ENCODE measurements around the gene SPG11.

DNA sequence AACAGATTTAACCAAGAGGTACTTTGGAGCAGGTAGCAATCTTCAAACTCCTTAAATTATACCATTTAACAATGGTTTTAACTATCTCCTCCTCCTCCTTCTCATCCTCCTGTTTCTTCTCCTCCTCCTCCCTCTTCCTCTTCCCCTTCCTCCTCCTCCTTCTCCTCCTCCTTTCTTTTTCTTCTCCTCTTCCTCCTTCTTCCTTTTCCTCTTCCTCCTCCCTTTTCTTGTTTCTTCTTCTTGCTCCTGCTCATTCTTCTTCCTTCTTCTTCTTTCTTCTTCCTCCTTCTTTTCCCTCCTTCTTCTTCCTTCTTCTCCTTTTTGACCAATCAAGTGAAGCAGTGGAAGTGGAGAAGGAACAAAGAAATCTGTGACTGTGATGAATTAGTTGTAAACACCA is 33.6 kb upstream of the SPG11 start:
- TF ChIP-seq, protein P1, sequence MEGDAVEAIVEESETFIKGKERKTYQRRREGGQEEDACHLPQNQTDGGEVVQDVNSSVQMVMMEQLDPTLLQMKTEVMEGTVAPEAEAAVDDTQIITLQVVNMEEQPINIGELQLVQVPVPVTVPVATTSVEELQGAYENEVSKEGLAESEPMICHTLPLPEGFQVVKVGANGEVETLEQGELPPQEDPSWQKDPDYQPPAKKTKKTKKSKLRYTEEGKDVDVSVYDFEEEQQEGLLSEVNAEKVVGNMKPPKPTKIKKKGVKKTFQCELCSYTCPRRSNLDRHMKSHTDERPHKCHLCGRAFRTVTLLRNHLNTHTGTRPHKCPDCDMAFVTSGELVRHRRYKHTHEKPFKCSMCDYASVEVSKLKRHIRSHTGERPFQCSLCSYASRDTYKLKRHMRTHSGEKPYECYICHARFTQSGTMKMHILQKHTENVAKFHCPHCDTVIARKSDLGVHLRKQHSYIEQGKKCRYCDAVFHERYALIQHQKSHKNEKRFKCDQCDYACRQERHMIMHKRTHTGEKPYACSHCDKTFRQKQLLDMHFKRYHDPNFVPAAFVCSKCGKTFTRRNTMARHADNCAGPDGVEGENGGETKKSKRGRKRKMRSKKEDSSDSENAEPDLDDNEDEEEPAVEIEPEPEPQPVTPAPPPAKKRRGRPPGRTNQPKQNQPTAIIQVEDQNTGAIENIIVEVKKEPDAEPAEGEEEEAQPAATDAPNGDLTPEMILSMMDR (IDR thresholded peaks at IDR 0.05): no peak
- TF ChIP-seq POLR2AphosphoS5 (IDR thresholded peaks at IDR 0.05; ENCODE audit: low read depth, low read length) (no peak), SIN3A (IDR thresholded peaks at IDR 0.05; ENCODE audit: borderline replicate concordance, insufficient read depth, low read depth, low read length) (no peak)
- TF ChIP-seq, protein P2, sequence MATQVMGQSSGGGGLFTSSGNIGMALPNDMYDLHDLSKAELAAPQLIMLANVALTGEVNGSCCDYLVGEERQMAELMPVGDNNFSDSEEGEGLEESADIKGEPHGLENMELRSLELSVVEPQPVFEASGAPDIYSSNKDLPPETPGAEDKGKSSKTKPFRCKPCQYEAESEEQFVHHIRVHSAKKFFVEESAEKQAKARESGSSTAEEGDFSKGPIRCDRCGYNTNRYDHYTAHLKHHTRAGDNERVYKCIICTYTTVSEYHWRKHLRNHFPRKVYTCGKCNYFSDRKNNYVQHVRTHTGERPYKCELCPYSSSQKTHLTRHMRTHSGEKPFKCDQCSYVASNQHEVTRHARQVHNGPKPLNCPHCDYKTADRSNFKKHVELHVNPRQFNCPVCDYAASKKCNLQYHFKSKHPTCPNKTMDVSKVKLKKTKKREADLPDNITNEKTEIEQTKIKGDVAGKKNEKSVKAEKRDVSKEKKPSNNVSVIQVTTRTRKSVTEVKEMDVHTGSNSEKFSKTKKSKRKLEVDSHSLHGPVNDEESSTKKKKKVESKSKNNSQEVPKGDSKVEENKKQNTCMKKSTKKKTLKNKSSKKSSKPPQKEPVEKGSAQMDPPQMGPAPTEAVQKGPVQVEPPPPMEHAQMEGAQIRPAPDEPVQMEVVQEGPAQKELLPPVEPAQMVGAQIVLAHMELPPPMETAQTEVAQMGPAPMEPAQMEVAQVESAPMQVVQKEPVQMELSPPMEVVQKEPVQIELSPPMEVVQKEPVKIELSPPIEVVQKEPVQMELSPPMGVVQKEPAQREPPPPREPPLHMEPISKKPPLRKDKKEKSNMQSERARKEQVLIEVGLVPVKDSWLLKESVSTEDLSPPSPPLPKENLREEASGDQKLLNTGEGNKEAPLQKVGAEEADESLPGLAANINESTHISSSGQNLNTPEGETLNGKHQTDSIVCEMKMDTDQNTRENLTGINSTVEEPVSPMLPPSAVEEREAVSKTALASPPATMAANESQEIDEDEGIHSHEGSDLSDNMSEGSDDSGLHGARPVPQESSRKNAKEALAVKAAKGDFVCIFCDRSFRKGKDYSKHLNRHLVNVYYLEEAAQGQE (IDR thresholded peaks at IDR 0.05; ENCODE audit: insufficient read depth in 1 of 2, low read depth in 2 of 2, low read length in 1 of 2): no peak

Data from Panc1 (cell line).